A673 (cell line): ENCODE results near the gene PSMG1.

Experiments
- CTCF ChIP-seq: fragments of 300-800, 200-600 bp; sonication (generic); conservative IDR thresholded peaks from 2 replicates; pipeline ENCODE4 v1.5.1; 2017; ENCODE audit warnings: low read depth, mild to moderate bottlenecking, antibody characterized with exemption, low read length, moderate library complexity, mixed read lengths
- EZH2 ChIP-seq: fragments of 200-600 bp; sonication (generic); IDR thresholded peaks from 2 replicates; pipeline ENCODE4 v1.6.1; 2017; ENCODE audit warnings: borderline replicate concordance, low read depth, mild to moderate bottlenecking, mixed read lengths, antibody characterized with exemption, low read length; ENCODE audit not compliant: poor library complexity, severe bottlenecking

GRCh38 chr21:39181205-39181818 is 1.9 kb downstream of the PSMG1 start:
- TF ChIP-seq CTCF (no peak), EZH2 (no peak)
